Measurements from ENCODE around the gene CTNNBL1.

- TF ChIP-seq GATA3 (IDR thresholded peaks at IDR 0.05; ENCODE audit: low read depth, low read length) (no peak), GATA2 (IDR thresholded peaks at IDR 0.05; ENCODE audit: low read depth, low read length) (no peak)
These were observed 50.5 kb downstream of the CTNNBL1 start for GRCh38 chr20:37744347-37744746.
